GM12878 (cell line): ENCODE data around the gene TMSB4X.

Source experiments
- CBX5 ChIP-seq: sonication (generic); IDR thresholded peaks from 2 replicates; pipeline ENCODE4 v1.6.1; 2016; ENCODE audit warnings: low read depth, moderate library complexity, mild to moderate bottlenecking, inconsistent platforms
- CTCF ChIP-seq, 3 experiments: IDR thresholded peaks in 2 of 3; conservative IDR thresholded peaks in 1 of 3; 2 replicates each; pipeline ENCODE4 v1.5.1; 2011; ENCODE audit warnings: low read depth in 3 of 3, low read length in 3 of 3, mild to moderate bottlenecking in 3 of 3, control low read depth in 2 of 3, moderate library complexity in 2 of 3, inconsistent platforms in 1 of 3, mixed read lengths in 1 of 3; ENCODE audit not compliant: control insufficient read depth in 2 of 3, insufficient read depth in 1 of 3; ENCODE audit errors: extremely low read depth in 1 of 3
- JUND ChIP-seq: IDR thresholded peaks from 2 replicates; pipeline ENCODE4 v1.6.1; 2012; ENCODE audit warnings: low read depth, mild to moderate bottlenecking, low read length, improper control_type of control experiment, moderate library complexity
- MAX ChIP-seq: IDR thresholded peaks from 2 replicates; pipeline ENCODE4 v1.6.1; 2012; ENCODE audit warnings: low read depth, low read length, improper control_type of control experiment
- MYC ChIP-seq: IDR thresholded peaks from 2 replicates; pipeline ENCODE4 v1.6.1; 2011; ENCODE audit warnings: mild to moderate bottlenecking, low read length, moderate library complexity, inconsistent platforms; ENCODE audit not compliant: insufficient read depth, insufficient replicate concordance, insufficient read length, severe bottlenecking
- POLR2A ChIP-seq: IDR thresholded peaks from 2 replicates; pipeline ENCODE4 v1.6.1; 2011; ENCODE audit warnings: low read depth, mild to moderate bottlenecking, low read length
- REST ChIP-seq: IDR thresholded peaks from 2 replicates; pipeline ENCODE4 v1.6.1; 2012; ENCODE audit warnings: mild to moderate bottlenecking, low read depth, low read length
- SP1 ChIP-seq: IDR thresholded peaks from one replicate; pipeline ENCODE4 v1.6.1; 2011; ENCODE audit warnings: low read depth, low read length
- SUPT20H ChIP-seq: IDR thresholded peaks from 2 replicates; pipeline ENCODE4 v1.6.1; 2011; ENCODE audit warnings: low read depth, mild to moderate bottlenecking, low read length, moderate library complexity, borderline replicate concordance; ENCODE audit not compliant: control insufficient read depth
- TAF1 ChIP-seq: IDR thresholded peaks from 2 replicates; pipeline ENCODE4 v1.6.1; 2011; ENCODE audit warnings: mild to moderate bottlenecking, low read depth, low read length, borderline replicate concordance
- ZBTB4 ChIP-seq: fragments of 450-650 bp; formaldehyde crosslinking; IDR thresholded peaks from 2 replicates; pipeline ENCODE4 v1.4.0; 2022; ENCODE audit warnings: mild to moderate bottlenecking, moderate library complexity
- ZSCAN29 ChIP-seq: fragments of 450-650 bp; IDR thresholded peaks from 2 replicates; pipeline ENCODE4 v1.6.1; 2017; ENCODE audit warnings: mild to moderate bottlenecking, moderate library complexity

DNA sequence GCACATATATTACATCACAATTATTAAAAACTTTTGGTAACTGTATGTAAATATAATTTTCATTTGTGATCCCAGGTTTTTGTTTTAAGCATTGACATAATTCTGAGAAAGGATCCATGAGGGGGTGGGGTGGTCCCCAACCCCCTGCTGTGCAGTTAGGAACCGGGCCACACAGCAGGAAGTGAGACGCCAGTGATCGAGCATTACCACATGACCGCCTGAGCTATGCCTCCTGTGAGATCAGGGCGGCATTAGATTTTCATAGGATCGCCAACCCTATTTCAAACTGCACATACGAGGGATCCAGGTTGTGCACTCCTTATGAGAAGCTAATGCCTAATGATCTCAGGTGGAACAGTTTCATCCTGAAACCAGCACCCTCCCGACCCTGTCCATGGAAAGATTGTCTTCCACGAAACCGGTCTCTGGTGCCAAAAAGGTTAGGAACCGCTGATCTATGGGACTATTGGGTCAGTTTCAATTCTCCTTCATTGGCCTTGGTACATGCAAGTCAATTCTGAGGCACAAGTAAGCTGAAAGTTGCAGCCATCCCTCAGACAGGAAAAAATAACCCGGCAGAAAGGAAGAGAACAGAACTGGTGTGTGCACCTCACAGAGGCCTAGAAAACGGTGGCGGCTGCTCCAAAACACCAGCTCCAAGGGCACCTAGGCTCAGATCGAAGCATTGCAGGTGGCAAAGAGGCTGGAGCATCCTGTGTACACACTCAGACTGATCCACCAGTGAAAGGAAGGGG, 7.0 kb upstream of the TMSB4X start:
- TF ChIP-seq REST (no peak), SUPT20H (no peak), POLR2A (no peak), SP1 (no peak), CTCF (IDR thresholded peaks at IDR 0.05 in 2 of 3, conservative IDR thresholded peaks at IDR 0.05 in 1 of 3; ENCODE audit: control insufficient read depth in 2 of 3, extremely low read depth in 1 of 3, insufficient read depth in 1 of 3, low read depth in 3 of 3, low read length in 3 of 3) (no peak), MYC (no peak), TAF1 (no peak), CBX5 (no peak), JUND (no peak), MAX (no peak), ZSCAN29 (no peak), ZBTB4 (no peak)
